Activated CD8-positive, alpha-beta memory T cell treated with anti-CD3 and anti-CD28 coated beads, Interleukin-2, amount 10 ng/mL, durations not matched to agents 7 days and 5 days (primary cell): ENCODE results near the gene KDM6B. TPM values are rescaled to one million over a fixed set of nuclear protein-coding genes. Genes with fewer than 3 reads are reported as not detected.

Experiments
- ATAC-seq: fragments of 150-1000 bp; cut with Tn5 transposase; one replicate; pipeline ENCODE4 v1.10.0; 2021; ENCODE audit warnings: moderate library complexity
- CTCF ChIA-PET: fragments of 350-600 bp; sonication (Branson Sonifier 250); formaldehyde crosslinking; loops from one replicate; lab custom pipeline; 2021; ENCODE audit warnings: antibody characterized with exemption; lab: Charles Lee
- DNase-seq: peaks from one replicate; pipeline ENCODE4 v3.0.0-alpha.2; 2020
- H3K27ac Mint-ChIP-seq: one replicate; pipeline ENCODE4 v1.8.0; 2021; ENCODE audit warnings: mild to moderate bottlenecking, mixed read lengths
- H3K27me3 Mint-ChIP-seq: one replicate; pipeline ENCODE4 v1.8.0; 2021; ENCODE audit warnings: mixed read lengths
- H3K36me3 Mint-ChIP-seq: one replicate; pipeline ENCODE4 v1.8.0; 2021; ENCODE audit warnings: mild to moderate bottlenecking, mixed read lengths
- H3K4me1 Mint-ChIP-seq: one replicate; pipeline ENCODE4 v1.8.0; 2021; ENCODE audit warnings: mixed read lengths
- H3K4me3 Mint-ChIP-seq: one replicate; pipeline ENCODE4 v1.8.0; 2021; ENCODE audit warnings: mild to moderate bottlenecking, moderate library complexity, mixed read lengths
- H3K9me3 Mint-ChIP-seq: one replicate; pipeline ENCODE4 v1.8.0; 2022; ENCODE audit warnings: low read depth, mixed read lengths
- total RNA-seq, 2 experiments: library from RNA; stranded (reverse); gene quantifications; one replicate each; pipeline ENCODE4 v1.2.3, GENCODE V29; 2021

Gene KDM6B
- total RNA-seq, 2 experiments from 2014 or later, result 15.5 to 31.9 TPM

GRCh38 chr17:7825206-7825990, 8.6 kb upstream of the KDM6B start:
- no peaks in the 10 kb centered on the region for H3K9me3 Mint-ChIP-seq
- H3K27ac Mint-ChIP-seq, result no peak overlapping the region
- peaks cover 24% of the 10 kb centered on the region for H3K27me3 Mint-ChIP-seq
- DNase-seq (no peak), ATAC-seq (no peak)
- H3K36me3 Mint-ChIP-seq, result no peaks in the 10 kb centered on the region
- H3K4me1 Mint-ChIP-seq, result no peaks in the 10 kb centered on the region
- no peak overlapping the region for H3K4me3 Mint-ChIP-seq
- CTCF ChIA-PET, result interaction anchor here (0.6 to 2.4 kb wide), 17 partner anchors 9 to 249 kb away, joined by 3 to 22 read pairs (median 4); partner anchors contain the start of genes CYB5D1, KDM6B, NAA38 and RNF227

GRCh38 chr17:7830616-7831015, 3.4 kb upstream of the KDM6B start:
- no peak for ATAC-seq
- Mint-ChIP-seq H3K27me3 (peaks cover 31% of the 10 kb centered on the region), H3K27ac (no peak overlapping the region), H3K9me3 (no peaks in the 10 kb centered on the region), H3K36me3 (no peaks in the 10 kb centered on the region), H3K4me1 (peaks cover 13% of the 10 kb centered on the region), H3K4me3 (no peak overlapping the region)
- DNase-seq, result no peak
- CTCF ChIA-PET, result interaction anchor here (6.5 kb wide), 1 partner anchor 15 kb away, joined by 85 read pairs; no protein-coding TSS in a partner anchor

- Mint-ChIP-seq H3K36me3 (no peaks in the 10 kb centered on the region), H3K9me3 (no peaks in the 10 kb centered on the region), H3K4me1 (peaks cover 15% of the 10 kb centered on the region), H3K27me3 (peaks cover 31% of the 10 kb centered on the region), H3K27ac (no peak overlapping the region), H3K4me3 (no peak overlapping the region)
- DNase-seq (no peak), ATAC-seq (no peak)
- CTCF ChIA-PET, result interaction anchor here (1.2 to 6.5 kb wide), 3 partner anchors 9 to 14 kb away, joined by 4 to 85 read pairs (median 5); no protein-coding TSS in a partner anchor
These were observed 2.8 kb upstream of the KDM6B start for GRCh38 chr17:7831233-7831632.

GRCh38 chr17:7832431-7832830, 1.6 kb upstream of the KDM6B start:
- DNase-seq (no peak), ATAC-seq (no peak)
- peaks cover 24% of the 10 kb centered on the region for H3K27me3 Mint-ChIP-seq
- CTCF ChIA-PET, result interaction anchor here (0.6 to 6.5 kb wide), 11 partner anchors 7 to 224 kb away, joined by 3 to 85 read pairs (median 6); partner anchors contain the start of gene NAA38
- H3K4me3 Mint-ChIP-seq, result no peak overlapping the region
- H3K27ac Mint-ChIP-seq, result peak overlapping the region; percentile 5
- H3K36me3 Mint-ChIP-seq, result no peaks in the 10 kb centered on the region
- peaks cover 27% of the 10 kb centered on the region for H3K4me1 Mint-ChIP-seq
- H3K9me3 Mint-ChIP-seq, result no peaks in the 10 kb centered on the region

GRCh38 chr17:7833011-7833794, 814 bp upstream of the KDM6B start:
- H3K9me3 Mint-ChIP-seq, result no peaks in the 10 kb centered on the region
- DNase-seq (no peak), ATAC-seq (no peak)
- H3K27me3 Mint-ChIP-seq, result peaks cover 19% of the 10 kb centered on the region
- H3K4me3 Mint-ChIP-seq, result peak overlapping the region; percentile 77
- CTCF ChIA-PET, result interaction anchor here (0.6 to 6.5 kb wide), 13 partner anchors 8 to 223 kb away, joined by 3 to 85 read pairs (median 7); partner anchors contain the start of genes NAA38 and TP53
- peaks cover 31% of the 10 kb centered on the region for H3K4me1 Mint-ChIP-seq
- H3K27ac Mint-ChIP-seq, result peak overlapping the region; percentile 84
- no peaks in the 10 kb centered on the region for H3K36me3 Mint-ChIP-seq

DNA sequence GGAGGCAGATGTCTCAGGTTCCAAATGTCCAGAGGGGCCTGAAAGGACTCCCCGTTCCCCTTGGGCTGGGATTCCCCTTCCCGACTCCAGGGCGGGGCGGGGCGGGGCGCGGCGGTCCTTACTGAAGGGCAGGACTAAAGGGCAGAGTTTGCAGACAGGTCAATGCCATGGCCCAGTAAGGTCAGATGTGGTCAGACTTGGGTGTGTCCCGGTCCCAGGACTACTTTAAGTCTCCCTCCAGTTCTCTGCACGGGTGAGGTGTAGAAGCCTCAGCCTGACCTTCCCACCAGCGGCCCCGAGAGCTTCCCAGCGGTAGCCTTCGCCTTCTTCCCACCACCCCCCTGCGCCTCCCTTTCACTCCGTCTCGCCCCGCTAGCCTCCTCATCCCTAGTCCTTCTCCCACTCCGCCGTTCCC, 532 bp downstream of the KDM6B start:
- peaks cover 43% of the 10 kb centered on the region for H3K4me1 Mint-ChIP-seq
- H3K9me3 Mint-ChIP-seq, result no peaks in the 10 kb centered on the region
- no peaks in the 10 kb centered on the region for H3K36me3 Mint-ChIP-seq
- DNase-seq, result peak; percentile 64
- peak; percentile 2 for ATAC-seq
- peak overlapping the region; percentile 77 for H3K4me3 Mint-ChIP-seq
- CTCF ChIA-PET, result interaction anchor here (0.7 to 6.5 kb wide), 28 partner anchors 9 to 388 kb away, joined by 3 to 85 read pairs (median 6); partner anchors contain the start of genes CNTROB, CYB5D1, NAA38 and TP53
- peaks cover 13% of the 10 kb centered on the region for H3K27me3 Mint-ChIP-seq
- H3K27ac Mint-ChIP-seq, result peak overlapping the region; percentile 84

DNA sequence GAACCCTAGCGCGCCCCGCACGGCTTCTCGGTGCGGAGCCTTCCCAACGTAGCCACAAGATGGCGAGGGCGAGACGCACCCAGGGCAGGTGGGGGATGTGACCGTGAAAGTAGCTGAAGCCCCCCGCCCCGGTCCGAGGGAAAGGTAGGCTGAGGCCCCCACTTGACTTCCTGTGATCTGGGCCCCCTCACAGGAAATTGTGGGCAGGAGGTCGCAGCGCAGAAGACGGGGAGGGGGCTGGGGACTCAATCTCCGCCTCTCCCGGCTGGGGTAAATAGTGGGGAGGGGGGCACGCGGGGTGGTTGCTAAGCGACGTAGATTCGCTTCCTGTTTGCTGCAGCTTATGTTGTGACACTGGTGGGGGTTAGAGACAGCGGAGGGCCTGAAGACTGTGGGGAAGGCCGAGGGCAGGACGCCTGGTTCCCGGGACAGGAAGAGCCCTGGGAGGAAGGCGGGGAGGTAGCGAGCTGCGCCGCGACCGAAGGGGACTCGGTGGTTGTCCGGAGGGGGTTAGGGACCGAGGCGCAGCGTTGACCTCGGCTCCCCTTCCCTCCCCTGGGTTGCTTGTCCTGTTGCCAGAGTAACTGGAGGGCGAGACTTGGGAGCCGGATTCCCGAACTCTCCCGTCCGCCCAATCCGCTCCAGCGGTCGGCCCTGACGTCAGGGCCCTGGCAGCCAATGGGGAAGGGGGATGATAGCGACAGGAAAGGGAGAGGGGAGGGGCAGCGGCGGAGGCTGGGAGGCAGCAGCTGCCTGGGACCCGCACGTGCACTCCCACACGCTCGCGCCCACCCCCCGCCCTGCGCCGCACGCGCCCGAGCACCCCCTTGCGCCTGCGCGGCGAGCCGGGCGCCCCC, 1.2 kb downstream of the KDM6B start:
- CTCF ChIA-PET, result interaction anchor here (0.6 to 6.5 kb wide), 34 partner anchors 10 to 388 kb away, joined by 3 to 85 read pairs (median 5); partner anchors contain the start of genes CNTROB, CYB5D1, NAA38 and SAT2
- H3K27me3 Mint-ChIP-seq, result peaks cover 13% of the 10 kb centered on the region
- no peaks in the 10 kb centered on the region for H3K9me3 Mint-ChIP-seq
- no peaks in the 10 kb centered on the region for H3K36me3 Mint-ChIP-seq
- ATAC-seq, result peak; percentile 60
- H3K4me3 Mint-ChIP-seq, result peak overlapping the region; percentile 77
- DNase-seq, result peak; percentile 91
- H3K27ac Mint-ChIP-seq, result peak overlapping the region; percentile 84
- peaks cover 49% of the 10 kb centered on the region for H3K4me1 Mint-ChIP-seq

DNA sequence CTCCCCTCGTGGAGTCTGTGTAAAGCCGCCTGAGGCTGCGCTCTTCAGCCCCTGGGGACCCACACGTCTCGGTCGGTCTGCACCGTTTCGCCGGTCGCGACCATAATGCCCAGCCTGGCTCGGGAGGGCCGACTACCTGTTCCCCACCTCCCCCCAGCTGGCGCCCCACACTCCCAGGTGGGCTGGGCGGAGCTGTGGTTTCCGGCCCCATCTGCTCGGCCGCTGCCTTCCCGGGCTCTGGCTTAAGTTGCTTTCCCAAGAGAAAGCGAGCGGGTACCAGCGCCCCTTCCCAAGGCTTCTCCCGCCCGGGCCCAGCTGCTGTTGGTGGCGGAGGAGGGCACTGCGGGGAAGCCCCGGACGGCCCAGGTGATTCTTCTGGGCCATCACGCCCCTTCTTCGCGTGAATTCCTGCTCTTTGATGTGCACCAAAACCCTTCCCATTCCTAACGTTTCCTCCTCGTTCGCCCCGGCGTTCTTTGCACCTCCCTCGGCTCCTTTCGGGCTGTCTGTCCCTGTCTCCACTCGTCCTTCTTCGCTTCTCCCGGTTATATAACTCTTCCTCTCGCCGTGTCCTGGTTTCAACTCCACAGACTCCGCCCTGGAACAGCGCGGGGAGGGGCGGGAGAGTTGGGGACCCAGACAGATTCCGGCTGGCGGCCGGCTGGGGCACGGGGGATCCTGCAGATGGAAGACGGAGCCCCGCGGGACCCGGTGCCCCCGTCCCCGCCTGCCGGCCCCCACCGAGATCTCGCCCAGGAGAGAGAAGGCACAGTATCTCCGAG, 2.0 kb downstream of the KDM6B start:
- Mint-ChIP-seq H3K36me3 (no peaks in the 10 kb centered on the region), H3K4me3 (peak overlapping the region; percentile 77), H3K27me3 (peaks cover 13% of the 10 kb centered on the region), H3K4me1 (peaks cover 56% of the 10 kb centered on the region), H3K9me3 (no peaks in the 10 kb centered on the region), H3K27ac (peak overlapping the region; percentile 58)
- ATAC-seq (no peak), DNase-seq (no peak)
- CTCF ChIA-PET, result interaction anchor here (0.9 to 6.5 kb wide), 23 partner anchors 9 to 238 kb away, joined by 3 to 85 read pairs (median 7); partner anchors contain the start of genes CNTROB, CYB5D1, NAA38 and TRAPPC1

DNA sequence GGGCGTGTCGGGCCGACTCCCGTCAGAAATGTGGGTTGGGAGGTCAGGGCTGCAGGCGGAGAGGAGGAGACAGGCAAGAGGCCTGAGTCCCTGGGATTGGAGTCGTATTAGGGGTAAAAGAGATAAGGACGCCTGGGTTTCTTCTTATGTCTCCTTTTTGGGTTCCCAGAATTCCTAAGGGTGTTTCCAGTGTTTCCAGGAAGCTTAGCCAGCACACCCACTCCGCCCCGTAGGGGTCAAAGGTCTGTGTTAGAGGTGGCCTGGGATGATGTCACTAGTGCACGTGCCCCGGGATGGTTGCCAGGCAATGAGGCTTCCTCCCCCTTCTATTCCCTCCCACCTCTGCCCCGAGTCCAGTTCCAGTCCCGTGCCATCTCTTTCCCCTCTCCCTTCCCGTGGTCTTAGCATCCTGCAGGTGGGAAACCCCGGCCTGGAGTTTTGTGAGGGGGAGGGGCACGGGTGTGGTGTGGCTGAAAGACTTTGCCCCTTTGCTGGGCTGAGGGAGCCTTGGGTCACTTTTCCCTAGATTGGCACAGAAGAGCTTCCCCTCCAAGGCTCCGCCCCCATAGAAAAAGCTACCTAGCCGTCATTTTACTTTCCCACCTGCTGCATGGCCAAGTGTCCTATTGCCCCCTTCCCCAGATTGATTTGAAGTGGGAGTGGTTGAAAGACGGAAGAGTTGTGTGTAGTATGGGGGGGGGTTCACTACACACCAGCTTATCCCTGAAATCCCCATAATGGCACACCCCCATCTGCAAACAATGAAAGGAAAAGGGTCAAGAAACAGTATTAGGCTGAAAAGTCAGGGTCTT, 2.8 kb downstream of the KDM6B start:
- peak overlapping the region; percentile 50 for H3K27ac Mint-ChIP-seq
- H3K9me3 Mint-ChIP-seq, result no peaks in the 10 kb centered on the region
- peak; percentile 73 for DNase-seq
- ATAC-seq, result no peak
- H3K27me3 Mint-ChIP-seq, result peaks cover 9% of the 10 kb centered on the region
- H3K36me3 Mint-ChIP-seq, result no peaks in the 10 kb centered on the region
- H3K4me3 Mint-ChIP-seq, result peak overlapping the region; percentile 77
- CTCF ChIA-PET, result interaction anchor here (0.6 to 6.5 kb wide), 8 partner anchors 8 to 153 kb away, joined by 3 to 85 read pairs (median 9); no protein-coding TSS in a partner anchor
- H3K4me1 Mint-ChIP-seq, result peaks cover 61% of the 10 kb centered on the region

DNA sequence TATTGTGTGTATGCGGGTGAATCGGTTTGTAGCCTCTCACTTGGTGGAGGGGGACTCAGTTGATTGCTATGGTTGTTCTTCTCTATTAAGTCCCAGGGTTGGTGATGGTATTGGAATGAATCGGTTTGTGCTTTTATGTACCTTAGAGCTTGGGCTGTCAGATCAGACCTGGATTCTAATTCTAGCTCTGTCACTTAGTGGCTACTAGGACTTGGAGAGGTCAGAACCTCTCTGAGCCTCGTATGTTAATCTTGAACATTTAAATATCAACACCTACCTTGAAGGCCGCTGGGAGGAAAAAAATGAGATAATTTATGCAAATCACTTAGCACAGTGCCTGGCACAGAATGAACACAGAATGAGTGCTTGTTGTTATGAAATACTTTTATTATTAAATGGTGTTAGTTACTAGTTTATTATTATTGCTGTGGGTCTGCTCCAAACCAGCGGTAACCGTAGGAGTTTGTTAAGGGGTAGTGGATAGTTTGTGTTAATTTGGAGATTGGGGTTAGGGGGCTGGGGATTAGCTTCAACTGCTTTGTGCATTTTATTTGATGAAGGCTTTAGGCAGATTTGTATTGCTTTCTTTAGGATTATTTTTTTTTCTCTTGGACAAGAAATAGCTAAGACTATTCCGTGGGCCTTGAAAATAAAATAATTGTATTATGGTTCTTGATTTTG, 3.5 kb downstream of the KDM6B start:
- H3K9me3 Mint-ChIP-seq, result no peaks in the 10 kb centered on the region
- no peaks in the 10 kb centered on the region for H3K36me3 Mint-ChIP-seq
- DNase-seq (no peak), ATAC-seq (no peak)
- CTCF ChIA-PET, result interaction anchor here (0.6 to 2.2 kb wide), 9 partner anchors 13 to 242 kb away, joined by 3 to 10 read pairs (median 4); partner anchors contain the start of genes CYB5D1 and NAA38
- H3K27me3 Mint-ChIP-seq, result peaks cover 7% of the 10 kb centered on the region
- H3K4me1 Mint-ChIP-seq, result peaks cover 61% of the 10 kb centered on the region
- H3K27ac Mint-ChIP-seq, result peak overlapping the region; percentile 50
- H3K4me3 Mint-ChIP-seq, result peak overlapping the region; percentile 77
